Activated B cell treated with CpG ODN at 0.5 μM for 24 hours (primary cell): ENCODE measurements around the gene SIGMAR1. TPM values are rescaled to one million over a fixed set of nuclear protein-coding genes. Genes with fewer than 3 reads are reported as not detected.

Experiments used
- ATAC-seq: fragments of 200-7000 bp; cut with Tn5 transposase; one replicate; pipeline ENCODE4 v1.10.0; 2021; ENCODE audit warnings: low read depth, mild to moderate bottlenecking, moderate library complexity
- CTCF ChIA-PET: fragments of 350-600 bp; sonication (Branson Sonifier 250); formaldehyde crosslinking; loops from one replicate; lab custom pipeline; 2021; ENCODE audit warnings: antibody characterized with exemption; lab: Charles Lee
- POLR2A ChIA-PET: fragments of 350-600 bp; sonication (Branson Sonifier 250); formaldehyde crosslinking; loops from one replicate; lab custom pipeline; 2021; ENCODE audit warnings: antibody characterized with exemption; lab: Charles Lee
- DNase-seq: peaks from one replicate; pipeline ENCODE4 v3.0.0; 2022
- H3K27ac Mint-ChIP-seq: one replicate; pipeline ENCODE4 v1.8.0; 2020; ENCODE audit warnings: mixed read lengths
- H3K27me3 Mint-ChIP-seq: one replicate; pipeline ENCODE4 v1.8.0; 2021; ENCODE audit warnings: mixed read lengths
- H3K36me3 Mint-ChIP-seq: one replicate; pipeline ENCODE4 v1.8.0; 2021; ENCODE audit warnings: low read depth, mixed read lengths
- H3K4me1 Mint-ChIP-seq: one replicate; pipeline ENCODE4 v1.8.0; 2021; ENCODE audit warnings: mixed read lengths
- H3K4me3 Mint-ChIP-seq: one replicate; pipeline ENCODE4 v1.8.0; 2020; ENCODE audit warnings: mild to moderate bottlenecking, mixed read lengths
- H3K9me3 Mint-ChIP-seq: one replicate; pipeline ENCODE4 v1.8.0; 2020; ENCODE audit warnings: mixed read lengths
- intact Hi-C: fragments of 100-400 bp; cut with micrococcal nuclease; formaldehyde crosslinking; loops from one replicate; pipeline ENCODE4 v1.15.1; 2024
- total RNA-seq: library from RNA; stranded (reverse); gene quantifications from 2 replicates; pipeline ENCODE4 v1.2.3, GENCODE V29; 2022
- TF ChIP-seq, protein P1 (sequence below): fragments of 200-600 bp; IDR thresholded peaks from one replicate; pipeline ENCODE4 v1.8.0; 2022; ENCODE audit warnings: antibody characterized with exemption, mild to moderate bottlenecking

SIGMAR1 gene
- total RNA-seq, 1 donor from 2014 or later: 27.2 TPM

DNA sequence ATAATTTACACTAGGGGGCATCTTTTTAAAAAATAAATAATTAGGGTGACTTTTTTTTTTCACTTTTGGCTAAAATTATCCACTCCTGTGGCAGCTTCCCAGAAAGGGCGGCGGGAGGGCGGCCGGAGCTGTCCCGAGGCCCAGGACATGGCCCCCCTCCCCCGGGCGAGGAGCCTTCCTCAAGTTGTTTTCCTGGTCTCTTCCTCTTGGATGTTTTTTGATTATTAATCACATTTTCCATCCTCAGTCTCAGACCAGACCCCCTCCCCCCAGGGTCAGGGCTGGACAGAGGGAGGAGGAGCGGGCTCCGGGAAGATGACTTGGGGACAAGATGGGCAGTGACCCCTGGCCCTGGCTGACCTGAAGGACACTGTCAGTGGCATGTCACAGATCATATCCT, 43.4 kb downstream of the SIGMAR1 start:
- ChIA-PET POLR2A (no interaction called here), CTCF (no interaction called here)
- Mint-ChIP-seq H3K9me3 (no peaks in the 10 kb centered on the region), H3K27ac (no peak overlapping the region), H3K4me1 (peaks cover 32% of the 10 kb centered on the region), H3K4me3 (no peak overlapping the region), H3K36me3 (no peaks in the 10 kb centered on the region), H3K27me3 (peaks cover 58% of the 10 kb centered on the region)
- ATAC-seq (no peak), DNase-seq (no peak)
- intact Hi-C loops: loop anchor here (5.0 kb wide), 1 partner anchor 967 kb away; no protein-coding TSS in a partner anchor
- TF ChIP-seq, protein P1, sequence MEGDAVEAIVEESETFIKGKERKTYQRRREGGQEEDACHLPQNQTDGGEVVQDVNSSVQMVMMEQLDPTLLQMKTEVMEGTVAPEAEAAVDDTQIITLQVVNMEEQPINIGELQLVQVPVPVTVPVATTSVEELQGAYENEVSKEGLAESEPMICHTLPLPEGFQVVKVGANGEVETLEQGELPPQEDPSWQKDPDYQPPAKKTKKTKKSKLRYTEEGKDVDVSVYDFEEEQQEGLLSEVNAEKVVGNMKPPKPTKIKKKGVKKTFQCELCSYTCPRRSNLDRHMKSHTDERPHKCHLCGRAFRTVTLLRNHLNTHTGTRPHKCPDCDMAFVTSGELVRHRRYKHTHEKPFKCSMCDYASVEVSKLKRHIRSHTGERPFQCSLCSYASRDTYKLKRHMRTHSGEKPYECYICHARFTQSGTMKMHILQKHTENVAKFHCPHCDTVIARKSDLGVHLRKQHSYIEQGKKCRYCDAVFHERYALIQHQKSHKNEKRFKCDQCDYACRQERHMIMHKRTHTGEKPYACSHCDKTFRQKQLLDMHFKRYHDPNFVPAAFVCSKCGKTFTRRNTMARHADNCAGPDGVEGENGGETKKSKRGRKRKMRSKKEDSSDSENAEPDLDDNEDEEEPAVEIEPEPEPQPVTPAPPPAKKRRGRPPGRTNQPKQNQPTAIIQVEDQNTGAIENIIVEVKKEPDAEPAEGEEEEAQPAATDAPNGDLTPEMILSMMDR: no peak

GRCh38 chr9:34592895-34593601, 44.5 kb downstream of the SIGMAR1 start:
- H3K9me3 Mint-ChIP-seq: no peaks in the 10 kb centered on the region
- no peak overlapping the region for H3K27ac Mint-ChIP-seq
- DNase-seq (no peak), ATAC-seq (no peak)
- H3K4me1 Mint-ChIP-seq: peaks cover 41% of the 10 kb centered on the region
- no peaks in the 10 kb centered on the region for H3K36me3 Mint-ChIP-seq
- H3K27me3 Mint-ChIP-seq: peaks cover 67% of the 10 kb centered on the region
- TF ChIP-seq, protein P1: no peak
- no peak overlapping the region for H3K4me3 Mint-ChIP-seq
- intact Hi-C loops: loop anchor here (5.0 kb wide), 1 partner anchor 966 kb away; no protein-coding TSS in a partner anchor
- POLR2A ChIA-PET: no interaction called here
- CTCF ChIA-PET: interaction anchor here (1.2 to 2.5 kb wide), 5 partner anchors 12 to 969 kb away, joined by 3 to 24 read pairs (median 10); no protein-coding TSS in a partner anchor

- ATAC-seq (no peak), DNase-seq (no peak)
- H3K4me1 Mint-ChIP-seq: peaks cover 41% of the 10 kb centered on the region
- H3K27ac Mint-ChIP-seq: no peak overlapping the region
- CTCF ChIA-PET: interaction anchor here (0.7 to 2.5 kb wide), 17 partner anchors 10 to 968 kb away, joined by 3 to 24 read pairs (median 4); no protein-coding TSS in a partner anchor
- intact Hi-C loops: loop anchor here (1.0 to 5.0 kb wide), 5 partner anchors 44 to 965 kb away; no protein-coding TSS in a partner anchor
- H3K4me3 Mint-ChIP-seq: peak overlapping the region; percentile 77
- no peaks in the 10 kb centered on the region for H3K9me3 Mint-ChIP-seq
- peaks cover 72% of the 10 kb centered on the region for H3K27me3 Mint-ChIP-seq
- TF ChIP-seq, protein P1: no peak
- no peaks in the 10 kb centered on the region for H3K36me3 Mint-ChIP-seq
- POLR2A ChIA-PET: no interaction called here
These were observed 45.4 kb downstream of the SIGMAR1 start for GRCh38 chr9:34591917-34592866.

DNA sequence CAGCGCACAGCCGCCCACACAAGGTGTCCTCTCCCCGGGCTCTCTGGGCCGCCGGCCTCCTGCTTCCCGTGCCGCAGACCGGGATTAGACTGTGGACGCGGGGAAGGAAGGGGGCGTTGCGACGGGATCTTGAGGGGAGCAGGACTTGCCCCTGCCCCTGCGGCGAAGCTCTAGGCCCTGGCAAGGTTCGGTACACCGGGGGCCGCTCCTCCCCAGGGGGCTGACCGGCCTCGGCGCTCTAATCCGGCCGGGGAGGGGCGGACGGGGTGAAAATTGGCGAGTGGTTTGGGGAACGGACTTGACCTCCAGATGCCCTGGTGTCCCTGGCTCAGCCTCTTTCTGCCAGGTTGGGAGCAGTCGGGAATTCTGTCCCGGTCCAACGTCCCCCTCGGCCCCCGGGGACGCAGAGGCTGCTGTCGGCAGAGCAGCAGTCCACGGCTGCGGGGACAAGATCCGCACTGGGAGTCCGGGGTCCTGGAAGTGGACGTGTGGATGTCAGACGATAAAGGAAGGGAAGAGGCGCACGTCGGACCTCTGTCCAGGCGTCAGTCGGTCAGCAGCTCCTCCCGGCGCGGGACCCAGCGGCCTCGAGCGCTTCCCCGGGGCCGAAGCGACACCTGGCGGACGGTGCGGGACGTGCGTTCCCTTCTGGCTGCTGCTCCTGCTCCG, 46.2 kb downstream of the SIGMAR1 start:
- CTCF ChIA-PET: interaction anchor here (0.7 to 2.5 kb wide), 17 partner anchors 11 to 969 kb away, joined by 3 to 24 read pairs (median 4); no protein-coding TSS in a partner anchor
- no peaks in the 10 kb centered on the region for H3K9me3 Mint-ChIP-seq
- H3K4me3 Mint-ChIP-seq: peak overlapping the region; percentile 77
- ATAC-seq (peak; percentile 90), DNase-seq (peak; percentile 82)
- POLR2A ChIA-PET: no interaction called here
- no peaks in the 10 kb centered on the region for H3K36me3 Mint-ChIP-seq
- peaks cover 77% of the 10 kb centered on the region for H3K27me3 Mint-ChIP-seq
- TF ChIP-seq, protein P1: peak; percentile 21
- H3K4me1 Mint-ChIP-seq: peaks cover 41% of the 10 kb centered on the region
- H3K27ac Mint-ChIP-seq: no peak overlapping the region
- intact Hi-C loops: loop anchor here (1.0 to 5.0 kb wide), 5 partner anchors 43 to 964 kb away; no protein-coding TSS in a partner anchor
